Central memory CD8-positive, alpha-beta T cell (primary cell): ENCODE measurements around the gene SPATA31E1.
"Not testable (repeated sequence)": the region's sequence is repeated elsewhere in the genome, so short reads cannot be mapped to it uniquely, and the experiment has no call there.

Experiments
- ATAC-seq: fragments of 150-1000 bp; cut with Tn5 transposase; replicated peaks from 2 replicates; pipeline ENCODE4 v1.10.0; 2022; ENCODE audit warnings: mild to moderate bottlenecking, moderate FRiP score, moderate number of reproducible peaks; ENCODE audit not compliant: poor library complexity, severe bottlenecking; ENCODE audit errors: extremely low read depth
- DNase-seq, 2 donors: peaks; one replicate each; pipeline ENCODE4 v3.0.0; 2021; ENCODE audit warnings: low spot score in 2 of 2
- H3K27ac Mint-ChIP-seq: one replicate; pipeline ENCODE4 v1.8.0; 2022; ENCODE audit warnings: low read depth, mild to moderate bottlenecking, moderate library complexity, mixed read lengths
- H3K27me3 Mint-ChIP-seq: one replicate; pipeline ENCODE4 v1.8.0; 2022; ENCODE audit warnings: mixed read lengths
- H3K36me3 Mint-ChIP-seq: one replicate; pipeline ENCODE4 v1.8.0; 2022; ENCODE audit warnings: mild to moderate bottlenecking, moderate library complexity, mixed read lengths; ENCODE audit not compliant: insufficient read depth
- H3K4me1 Mint-ChIP-seq: one replicate; pipeline ENCODE4 v1.8.0; 2022; ENCODE audit warnings: mixed read lengths
- H3K4me3 Mint-ChIP-seq: one replicate; pipeline ENCODE4 v1.8.0; 2022; ENCODE audit warnings: mild to moderate bottlenecking, moderate library complexity, mixed read lengths
- H3K9me3 Mint-ChIP-seq: one replicate; pipeline ENCODE4 v1.8.0; 2022; ENCODE audit warnings: mixed read lengths

SPATA31E1 gene

DNA sequence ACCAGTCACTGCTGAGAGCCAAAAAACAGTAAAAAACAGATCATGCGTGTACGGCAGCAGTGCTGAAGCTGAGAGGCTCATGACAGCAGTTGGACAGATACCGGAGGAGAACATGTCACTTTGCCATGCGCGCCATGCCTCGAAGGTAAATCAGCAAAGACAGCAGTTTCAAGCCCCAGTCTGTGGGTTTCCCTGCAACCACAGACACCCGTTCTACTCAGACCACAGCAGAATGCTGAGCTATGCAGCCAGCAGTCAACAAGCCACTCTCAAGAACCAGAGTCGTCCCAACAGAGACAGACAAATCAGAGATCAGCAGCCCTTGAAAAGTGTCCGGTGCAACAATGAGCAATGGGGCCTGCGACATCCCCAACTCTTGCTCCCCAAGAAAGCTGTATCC lies 40.3 kb downstream of the SPATA31E1 start:
- H3K4me3 Mint-ChIP-seq, ATAC-seq, H3K27me3 Mint-ChIP-seq, H3K9me3 Mint-ChIP-seq, H3K36me3 Mint-ChIP-seq, H3K27ac Mint-ChIP-seq, DNase-seq, H3K4me1 Mint-ChIP-seq: not testable (repeated sequence)

DNA sequence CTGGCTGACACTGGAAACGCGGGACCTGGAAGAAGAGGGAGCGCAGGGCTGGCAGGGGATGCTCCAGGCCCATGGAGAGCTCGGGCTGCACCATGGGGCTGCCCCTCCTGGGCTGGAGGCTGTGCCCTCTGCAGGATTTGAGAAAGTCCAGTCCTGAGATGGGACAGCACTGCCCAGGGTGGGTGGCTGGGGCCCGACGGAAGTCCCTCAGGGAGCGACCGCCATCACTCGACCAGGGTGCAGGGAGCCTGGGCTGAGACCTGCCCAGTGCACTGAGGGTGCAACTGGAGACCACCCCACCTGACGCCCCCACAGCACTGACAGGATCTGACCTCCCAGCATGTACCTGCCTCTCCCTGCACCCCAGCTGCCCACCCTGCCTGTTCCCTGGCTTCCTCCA lies 42.2 kb downstream of the SPATA31E1 start:
- DNase-seq, H3K36me3 Mint-ChIP-seq, H3K9me3 Mint-ChIP-seq, H3K27me3 Mint-ChIP-seq, H3K4me1 Mint-ChIP-seq, H3K27ac Mint-ChIP-seq, H3K4me3 Mint-ChIP-seq, ATAC-seq: not testable (repeated sequence)

DNA sequence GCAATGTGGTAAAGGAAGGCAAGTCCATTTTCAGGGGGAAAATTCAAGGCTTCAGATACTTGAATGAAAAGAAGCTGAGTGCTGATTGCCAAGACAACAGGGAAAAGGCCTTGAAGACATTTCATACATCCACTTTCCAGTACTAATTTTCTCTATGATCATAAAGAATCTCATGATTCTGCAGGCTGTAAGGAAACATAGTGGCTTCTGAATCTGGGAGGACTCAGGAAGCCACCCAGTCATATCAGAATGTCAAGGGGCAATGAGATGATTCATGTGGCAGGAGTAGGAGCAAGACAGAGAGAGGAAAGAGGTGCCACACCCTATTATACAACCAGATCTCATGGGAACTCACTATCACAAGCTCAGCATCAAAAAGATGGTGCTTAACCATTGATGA lies 46.5 kb downstream of the SPATA31E1 start:
- not testable (repeated sequence) for H3K4me1 Mint-ChIP-seq, H3K27ac Mint-ChIP-seq, H3K27me3 Mint-ChIP-seq, ATAC-seq, H3K9me3 Mint-ChIP-seq, H3K4me3 Mint-ChIP-seq, DNase-seq, H3K36me3 Mint-ChIP-seq

DNA sequence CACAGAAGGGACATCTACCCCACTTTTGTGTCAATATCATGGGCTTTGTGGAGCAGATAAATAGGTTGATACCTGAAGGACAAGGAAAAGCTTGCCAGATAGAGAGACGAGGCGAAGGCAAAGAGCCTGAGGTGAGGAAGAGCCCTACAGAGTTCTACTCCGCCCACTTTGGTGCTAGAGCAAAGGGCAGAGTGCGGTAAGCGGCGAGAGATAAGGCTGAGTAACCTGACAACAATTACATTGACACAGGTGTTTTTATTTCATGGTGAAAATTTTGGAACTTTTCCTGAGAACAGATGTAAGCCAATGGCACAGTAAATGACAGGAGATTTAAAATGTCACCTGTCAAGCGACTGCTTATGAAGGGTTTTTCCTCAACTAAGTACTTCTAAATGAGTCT lies 51.8 kb downstream of the SPATA31E1 start:
- H3K36me3 Mint-ChIP-seq, H3K27me3 Mint-ChIP-seq, H3K27ac Mint-ChIP-seq, H3K4me1 Mint-ChIP-seq, DNase-seq, ATAC-seq, H3K4me3 Mint-ChIP-seq, H3K9me3 Mint-ChIP-seq: not testable (repeated sequence)

DNA sequence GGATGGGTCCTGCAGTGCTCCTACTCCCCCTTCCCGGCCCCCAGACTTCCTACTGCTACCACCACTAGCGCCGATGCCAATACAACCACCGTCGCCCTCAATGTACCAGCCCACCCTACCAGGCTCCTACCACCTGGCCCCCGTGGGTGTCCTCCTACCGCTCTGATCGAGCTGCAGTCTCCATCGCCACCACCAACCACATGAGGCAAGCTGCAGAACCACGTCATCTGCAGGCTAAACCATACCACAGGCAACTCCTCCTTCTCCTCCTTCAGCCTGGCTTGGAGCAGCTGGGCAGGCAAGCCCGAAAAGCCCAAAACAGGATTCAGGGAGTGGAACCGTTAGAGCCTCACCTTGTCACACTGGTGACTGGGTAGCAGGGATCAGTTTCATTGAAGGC lies 54.7 kb downstream of the SPATA31E1 start:
- ATAC-seq, H3K9me3 Mint-ChIP-seq, H3K4me1 Mint-ChIP-seq, H3K4me3 Mint-ChIP-seq, H3K27ac Mint-ChIP-seq, DNase-seq, H3K27me3 Mint-ChIP-seq, H3K36me3 Mint-ChIP-seq: not testable (repeated sequence)

- H3K27ac Mint-ChIP-seq, H3K9me3 Mint-ChIP-seq, H3K4me3 Mint-ChIP-seq, DNase-seq, H3K4me1 Mint-ChIP-seq, H3K27me3 Mint-ChIP-seq, ATAC-seq, H3K36me3 Mint-ChIP-seq: not testable (repeated sequence)
These were observed 55.2 kb downstream of the SPATA31E1 start for GRCh38 chr9:87937918-87938317.

- DNase-seq, H3K27ac Mint-ChIP-seq, H3K27me3 Mint-ChIP-seq, H3K4me3 Mint-ChIP-seq, H3K4me1 Mint-ChIP-seq, H3K36me3 Mint-ChIP-seq, H3K9me3 Mint-ChIP-seq, ATAC-seq: not testable (repeated sequence)
These were observed 55.7 kb downstream of the SPATA31E1 start for GRCh38 chr9:87938336-87938735.
